HG02938 (cell line): ENCODE results near the gene CDRT4.
"Not testable (repeated sequence)": the region's sequence is repeated elsewhere in the genome, so short reads cannot be mapped to it uniquely, and the experiment has no call there.

Source experiments
- ATAC-seq: cut with Tn5 transposase; IDR thresholded peaks from one replicate; pipeline ENCODE4 v1.9.1; 2021; ENCODE audit warnings: mild to moderate bottlenecking, moderate library complexity; ENCODE audit not compliant: unreplicated experiment

CDRT4 gene

DNA sequence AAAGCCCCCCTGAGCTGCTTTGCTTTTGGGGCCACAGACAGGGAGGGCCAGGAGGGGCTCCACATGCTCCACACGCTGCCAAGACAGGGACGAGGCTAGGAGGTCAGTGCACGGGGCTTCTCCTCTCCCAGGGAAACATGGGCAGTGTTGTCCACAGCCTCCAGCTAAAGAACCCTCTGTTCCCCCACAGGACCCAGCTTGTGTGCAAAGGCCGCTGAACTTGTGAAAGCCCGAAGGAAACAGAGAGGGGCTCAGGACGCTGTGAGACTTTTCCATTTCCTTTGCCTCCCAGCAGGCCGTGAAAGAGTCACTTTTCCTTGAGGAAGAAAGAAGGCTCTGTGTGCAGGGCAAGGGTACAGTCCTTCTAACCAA is 9.7 kb downstream of the CDRT4 start:
- no peak for ATAC-seq

- ATAC-seq = no peak
Measured at GRCh38 chr17:15456972-15457722, 10.3 kb downstream of the CDRT4 start.

GRCh38 chr17:15456496-15456895 is 10.9 kb downstream of the CDRT4 start:
- ATAC-seq = no peak

DNA sequence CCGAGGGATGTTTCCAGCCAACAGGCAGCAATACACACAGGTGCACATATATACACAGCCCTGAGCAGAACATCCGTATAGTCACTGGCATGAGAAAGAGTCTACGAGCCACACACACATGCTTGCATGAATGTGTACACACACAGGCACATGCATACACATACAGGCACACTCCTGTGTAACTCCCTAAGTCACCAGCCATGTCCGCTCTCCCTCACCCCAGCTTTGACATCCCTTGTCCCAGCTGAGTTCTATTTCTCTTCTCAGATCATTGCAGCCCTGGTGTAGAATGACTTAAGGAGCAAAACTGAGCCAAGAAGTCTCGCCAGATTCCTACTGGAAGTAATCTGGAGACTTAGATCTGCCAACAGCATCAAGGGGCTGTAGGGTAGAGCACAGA is 13.1 kb downstream of the CDRT4 start:
- no peak for ATAC-seq

GRCh38 chr17:15453782-15454181 is 13.6 kb downstream of the CDRT4 start:
- ATAC-seq = no peak

- ATAC-seq = no peak
Measured at GRCh38 chr17:15453246-15453645, 14.2 kb downstream of the CDRT4 start.

GRCh38 chr17:15452746-15453145 is 14.7 kb downstream of the CDRT4 start:
- ATAC-seq = no peak

- ATAC-seq = no peak
Measured at GRCh38 chr17:15451680-15452079, 15.7 kb downstream of the CDRT4 start.

GRCh38 chr17:15448580-15448956 is 18.9 kb downstream of the CDRT4 start:
- ATAC-seq = no peak

GRCh38 chr17:15447928-15448579 is 19.4 kb downstream of the CDRT4 start:
- no peak for ATAC-seq

- ATAC-seq = no peak
Measured at GRCh38 chr17:15446036-15446435, 21.4 kb downstream of the CDRT4 start.

DNA sequence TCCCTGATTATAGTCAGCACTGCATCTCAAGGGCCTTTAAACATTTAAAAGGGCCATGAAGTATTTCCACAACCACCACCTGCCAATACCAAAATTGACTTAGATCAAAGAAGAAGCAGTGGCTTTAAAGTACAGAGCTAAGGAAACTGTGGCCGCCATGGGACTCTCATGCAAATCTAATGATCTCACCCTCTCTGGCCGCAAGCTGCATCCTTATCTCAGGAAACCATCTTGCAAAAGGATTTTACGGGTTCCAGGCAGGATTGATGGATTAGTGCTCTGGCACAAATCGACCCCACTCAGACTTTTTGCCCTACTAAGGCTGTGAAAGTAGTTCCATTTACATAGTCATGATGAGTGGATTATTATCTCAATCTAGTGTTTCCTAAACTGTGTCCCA is 22.6 kb downstream of the CDRT4 start:
- ATAC-seq = no peak

DNA sequence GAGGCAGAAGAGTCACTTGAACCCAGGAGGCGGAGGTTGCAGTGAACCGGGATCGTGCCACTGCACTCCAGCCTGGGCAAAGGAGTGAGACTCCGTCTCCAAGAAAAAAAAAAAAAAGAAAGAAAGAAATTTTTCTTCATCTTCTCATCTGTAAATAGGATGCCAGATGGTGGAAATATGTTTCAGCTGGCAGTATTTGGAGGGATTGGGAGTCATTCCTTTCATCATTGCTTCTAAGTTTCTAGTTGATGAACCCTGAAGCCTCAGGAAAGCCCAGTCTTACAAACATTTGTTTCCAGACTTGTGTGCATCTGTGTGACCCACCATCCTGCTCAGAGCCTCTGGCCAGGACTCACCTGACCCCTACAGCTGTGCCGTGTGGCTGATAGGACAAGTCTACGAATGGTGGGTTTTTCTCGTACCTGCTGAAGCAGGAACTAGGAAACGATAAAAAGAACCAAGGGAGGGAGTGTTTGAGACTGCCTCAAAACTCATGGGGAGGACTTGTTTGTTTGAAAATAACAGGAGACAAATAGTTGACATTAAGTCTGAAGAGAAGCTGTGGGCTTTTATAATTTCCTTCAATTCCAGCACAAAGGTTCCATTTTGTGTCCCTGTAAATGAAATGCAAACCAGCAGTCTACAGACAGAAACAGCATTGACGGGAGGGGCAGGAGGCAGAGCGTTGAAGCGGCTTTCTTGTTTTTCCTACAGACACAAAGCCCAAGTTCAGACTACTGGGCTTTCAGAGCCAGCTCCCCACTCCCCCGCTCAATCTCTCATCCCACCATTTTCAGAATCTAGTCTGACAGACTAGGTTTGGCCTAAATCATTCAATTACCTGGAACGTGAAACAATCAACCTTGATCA is 24.9 kb downstream of the CDRT4 start:
- no peak for ATAC-seq

DNA sequence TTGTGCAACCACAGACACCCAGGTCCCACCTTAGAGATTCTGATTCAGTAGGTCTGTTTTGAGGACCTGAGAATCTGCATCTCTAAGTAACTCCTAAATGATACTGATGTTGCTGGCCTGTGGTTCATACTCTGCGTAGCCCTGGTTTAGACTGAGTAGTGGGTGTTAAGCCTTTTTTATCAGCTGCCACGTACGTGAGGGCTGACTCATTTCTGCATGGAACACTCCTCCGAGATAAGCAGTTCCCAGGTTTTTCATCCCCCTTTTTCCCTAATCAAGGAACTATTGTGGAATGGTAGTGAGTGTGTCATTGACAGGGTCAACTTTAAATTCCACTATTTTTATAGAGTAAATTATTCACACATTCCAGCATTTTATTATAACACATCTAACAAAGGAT is 26.1 kb downstream of the CDRT4 start:
- ATAC-seq = no peak

- ATAC-seq = no peak
Measured at GRCh38 chr17:15440347-15440746, 27.1 kb downstream of the CDRT4 start.

- ATAC-seq = not testable (repeated sequence)
Measured at GRCh38 chr17:15439205-15439985, 28.0 kb downstream of the CDRT4 start.

- ATAC-seq = no peak
Measured at GRCh38 chr17:15438491-15439105, 28.8 kb downstream of the CDRT4 start.

DNA sequence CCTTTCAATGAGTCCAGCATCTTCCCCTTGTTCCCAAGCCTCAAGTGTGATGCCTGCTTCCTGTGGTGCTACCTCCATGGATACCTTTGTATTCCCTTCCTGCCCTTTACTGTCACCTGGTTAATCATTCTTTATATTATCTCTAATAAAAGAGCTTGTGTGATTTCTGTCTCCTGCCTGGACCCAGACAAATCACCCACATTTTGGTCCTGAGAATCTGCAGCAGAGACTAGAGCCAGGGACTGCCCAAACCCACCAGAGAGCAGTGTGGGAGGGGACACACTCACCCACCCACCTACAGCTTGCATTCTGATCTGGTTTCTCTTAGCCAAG is 30.2 kb downstream of the CDRT4 start:
- ATAC-seq = no peak

DNA sequence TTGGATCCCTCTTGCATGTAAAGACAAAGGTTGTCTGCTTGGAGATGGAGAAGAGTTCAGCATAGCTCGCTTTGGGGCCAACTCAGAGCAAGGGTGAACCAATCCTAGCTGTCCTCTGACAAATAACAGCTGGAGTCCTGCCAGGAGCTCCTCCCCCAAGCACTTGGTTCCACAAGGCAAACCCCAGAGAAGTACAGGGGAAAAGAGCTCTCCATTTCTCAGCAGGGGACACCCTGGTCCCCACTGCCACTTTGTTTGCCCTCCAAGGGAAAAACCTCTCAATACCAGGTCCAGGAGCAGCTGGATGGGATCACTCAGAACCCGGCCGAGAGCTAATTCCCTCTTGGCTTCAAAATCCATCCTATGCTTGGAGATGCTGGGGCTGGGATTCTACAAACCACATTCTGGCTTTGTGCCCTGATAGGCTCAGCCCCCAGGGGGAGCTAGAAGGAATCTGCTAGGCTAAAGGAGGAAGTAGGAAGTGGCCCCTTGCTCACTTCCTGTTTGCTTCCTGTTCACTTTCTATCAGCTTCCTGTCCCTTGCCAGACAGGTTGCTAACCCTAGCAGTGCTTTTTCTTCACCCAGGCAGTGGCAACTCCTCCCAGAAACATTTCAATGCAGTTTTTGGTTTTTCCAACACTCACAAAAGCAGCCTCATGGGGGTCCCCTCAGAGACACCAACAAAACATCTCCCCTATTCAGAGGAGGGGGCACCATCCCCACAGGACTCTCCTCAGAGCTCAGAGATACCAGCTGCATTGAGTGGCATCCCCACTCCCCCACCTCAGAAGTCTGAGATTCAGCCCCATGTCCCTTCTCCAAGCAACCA is 30.7 kb downstream of the CDRT4 start:
- ATAC-seq = no peak

DNA sequence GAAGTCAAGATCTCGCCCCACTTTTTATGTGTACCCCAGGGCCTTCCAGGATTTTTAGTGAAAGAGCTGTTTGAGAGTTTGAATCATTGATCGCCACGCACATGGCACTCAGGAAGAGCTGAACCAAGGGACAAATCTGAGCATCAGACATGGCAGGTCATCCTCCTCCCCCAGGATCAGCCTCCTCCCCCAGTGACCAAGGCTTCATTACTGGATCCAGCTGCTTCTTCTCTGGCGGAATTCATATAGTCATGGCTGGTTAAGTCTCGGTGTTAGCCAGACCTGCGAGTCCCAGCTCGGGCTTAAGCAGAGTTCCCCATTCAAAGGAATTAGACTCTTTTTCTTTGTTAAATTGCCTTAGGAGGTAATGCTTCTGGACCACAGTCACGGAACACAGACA is 32.5 kb downstream of the CDRT4 start:
- ATAC-seq = no peak
